GM21360 (cell line): Measurements from ENCODE around the gene ME3.

Experiments
- ATAC-seq: cut with Tn5 transposase; IDR thresholded peaks from one replicate; pipeline ENCODE4 v1.9.1; 2021; ENCODE audit warnings: mild to moderate bottlenecking, moderate library complexity; ENCODE audit not compliant: unreplicated experiment

The ME3 gene

GRCh38 chr11:86589856-86590589, 82.4 kb downstream of the ME3 start:
- ATAC-seq = no peak

DNA sequence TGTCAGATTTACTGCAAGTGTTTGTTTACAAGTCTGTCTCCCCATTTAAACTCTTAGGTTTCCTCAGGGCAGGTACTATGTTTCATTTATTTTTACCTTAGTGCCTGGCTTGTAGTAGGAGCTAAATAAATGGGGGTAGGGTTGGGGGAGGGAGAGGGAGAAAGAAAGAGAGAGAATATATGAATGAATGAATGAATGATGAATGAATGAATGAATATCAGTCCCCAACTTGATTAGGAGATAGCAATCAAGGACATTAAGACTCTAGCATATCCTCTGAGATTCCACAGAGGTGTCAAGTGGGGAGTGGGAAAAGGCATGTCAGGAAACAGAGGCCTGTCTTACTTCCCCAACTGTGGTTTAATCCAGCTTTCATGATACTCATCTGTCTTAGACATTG, 83.2 kb downstream of the ME3 start:
- ATAC-seq = no peak

DNA sequence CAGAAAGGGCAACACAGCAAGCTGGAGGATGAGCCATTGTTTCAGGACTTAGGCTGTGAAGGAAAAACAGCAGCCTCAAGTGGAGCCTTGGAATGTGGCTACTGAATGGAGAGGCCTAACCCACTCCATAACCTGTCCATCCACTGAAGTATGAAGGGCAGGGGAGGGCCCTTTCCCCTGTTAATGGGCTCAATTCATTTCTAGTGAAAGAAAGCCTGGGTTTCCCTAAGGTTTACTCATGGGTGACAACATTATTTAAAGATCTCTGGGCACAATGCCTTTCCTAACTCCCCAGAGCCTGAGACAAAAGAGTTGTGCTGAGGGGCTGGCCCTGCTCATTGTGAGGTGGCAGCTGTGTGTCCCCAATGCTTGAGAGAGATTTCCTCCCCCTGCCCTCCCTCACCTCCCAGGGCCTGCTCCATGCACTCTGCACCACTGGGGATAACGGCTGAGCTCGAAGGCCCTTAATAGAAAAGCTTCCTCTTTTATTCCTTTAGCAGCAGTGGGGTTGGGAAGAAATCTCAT, 83.8 kb downstream of the ME3 start:
- no peak for ATAC-seq

DNA sequence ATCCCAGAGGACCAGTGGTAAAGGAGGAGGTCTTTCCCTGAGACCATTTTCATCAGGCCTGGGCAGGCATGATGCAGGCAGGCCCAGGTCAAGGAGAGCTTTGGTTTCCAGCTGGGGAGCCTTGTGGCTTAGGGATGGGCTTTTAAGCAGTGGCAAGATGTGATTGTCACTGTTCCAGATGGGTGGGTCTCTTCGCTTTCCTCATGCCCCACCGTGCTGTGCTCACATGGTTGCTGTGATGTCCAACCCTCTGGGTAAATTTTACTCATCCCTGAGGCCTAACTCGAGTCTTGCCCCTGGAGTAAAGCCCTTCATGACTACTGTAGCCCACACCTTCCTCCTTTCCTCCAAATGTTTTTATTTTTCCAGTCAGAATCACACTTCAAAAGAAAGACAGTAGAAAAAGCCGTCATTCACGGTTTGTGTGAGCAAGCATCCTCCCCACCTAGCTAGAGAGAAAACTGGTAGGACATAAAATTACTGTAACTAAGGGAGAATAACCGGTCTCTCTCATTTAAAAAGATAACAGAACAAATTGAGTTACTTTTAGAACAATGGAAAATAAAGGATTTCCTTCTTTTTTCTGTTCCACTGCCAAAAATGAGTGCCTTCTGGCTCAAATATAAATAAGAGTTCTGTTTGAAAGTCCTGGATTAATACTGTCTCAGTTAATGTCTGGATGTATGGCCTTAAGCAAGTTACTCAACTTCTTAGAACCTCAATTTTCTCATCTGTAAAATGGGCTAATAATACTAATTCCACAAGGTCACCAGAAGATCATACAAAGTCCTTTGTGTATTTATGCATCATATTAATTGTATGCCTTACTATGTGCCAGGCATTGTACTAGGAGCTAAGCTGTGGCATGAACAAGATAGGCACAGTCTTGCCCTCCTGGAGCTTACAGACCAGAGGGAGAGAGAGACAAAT, 84.9 kb downstream of the ME3 start:
- no peak for ATAC-seq

DNA sequence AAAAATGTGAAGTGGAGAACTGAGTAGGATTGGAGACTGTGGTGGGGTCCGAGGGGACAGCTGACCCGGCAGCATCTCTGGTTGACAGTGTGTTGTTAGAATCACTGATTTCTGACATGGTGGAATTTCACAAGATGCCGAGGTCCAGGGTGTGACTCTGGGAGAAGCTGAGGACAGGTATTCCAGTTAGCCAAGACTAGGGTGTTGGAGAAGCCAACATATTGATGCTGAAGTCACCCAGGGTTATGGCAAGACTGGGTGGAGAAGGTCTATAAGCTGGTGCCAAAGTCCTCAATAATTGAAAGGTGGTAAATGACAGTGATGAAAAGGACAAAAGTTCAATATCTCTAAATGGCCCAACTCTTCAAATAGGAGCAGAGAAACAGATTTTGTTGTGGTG, 86.1 kb downstream of the ME3 start:
- ATAC-seq = no peak

- ATAC-seq = no peak
Measured at GRCh38 chr11:86582898-86583297, 89.5 kb downstream of the ME3 start.

- no peak for ATAC-seq
Measured at GRCh38 chr11:86580535-86580934, 91.9 kb downstream of the ME3 start.

- no peak for ATAC-seq
Measured at GRCh38 chr11:86579406-86579731, 93.0 kb downstream of the ME3 start.

DNA sequence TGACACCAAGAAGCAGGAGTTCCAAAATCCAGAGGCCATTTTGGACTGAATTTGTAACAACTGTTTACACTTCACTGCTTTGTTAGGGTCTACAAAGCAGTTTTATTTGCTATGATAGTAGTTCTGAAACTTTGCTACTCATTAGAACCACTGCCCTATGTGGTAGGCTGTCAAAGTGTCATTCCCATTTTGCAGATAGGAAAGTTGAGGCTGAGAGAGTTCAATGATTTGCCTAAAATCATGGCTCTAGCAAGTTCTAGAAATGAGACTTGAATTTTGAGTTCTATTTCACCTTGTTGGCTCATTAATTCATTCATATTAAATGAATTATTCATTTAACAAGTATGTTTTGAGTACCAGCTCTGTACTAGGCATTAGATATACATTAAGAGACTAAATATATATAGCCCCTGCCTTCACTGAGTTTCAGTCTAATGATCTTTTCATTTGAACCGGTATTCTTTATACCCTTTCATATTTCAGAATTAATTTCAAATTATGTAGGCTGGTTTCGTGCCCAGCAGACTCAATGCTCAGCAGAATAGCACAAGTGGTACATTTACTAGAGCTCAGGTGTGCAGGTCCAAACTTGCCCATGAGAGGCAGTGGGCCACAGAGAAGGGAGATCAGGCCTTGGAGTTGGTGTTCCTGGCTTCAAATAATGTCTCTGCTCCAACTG, 93.5 kb downstream of the ME3 start:
- no peak for ATAC-seq

- ATAC-seq = no peak
Measured at GRCh38 chr11:86577644-86578636, 94.5 kb downstream of the ME3 start.

DNA sequence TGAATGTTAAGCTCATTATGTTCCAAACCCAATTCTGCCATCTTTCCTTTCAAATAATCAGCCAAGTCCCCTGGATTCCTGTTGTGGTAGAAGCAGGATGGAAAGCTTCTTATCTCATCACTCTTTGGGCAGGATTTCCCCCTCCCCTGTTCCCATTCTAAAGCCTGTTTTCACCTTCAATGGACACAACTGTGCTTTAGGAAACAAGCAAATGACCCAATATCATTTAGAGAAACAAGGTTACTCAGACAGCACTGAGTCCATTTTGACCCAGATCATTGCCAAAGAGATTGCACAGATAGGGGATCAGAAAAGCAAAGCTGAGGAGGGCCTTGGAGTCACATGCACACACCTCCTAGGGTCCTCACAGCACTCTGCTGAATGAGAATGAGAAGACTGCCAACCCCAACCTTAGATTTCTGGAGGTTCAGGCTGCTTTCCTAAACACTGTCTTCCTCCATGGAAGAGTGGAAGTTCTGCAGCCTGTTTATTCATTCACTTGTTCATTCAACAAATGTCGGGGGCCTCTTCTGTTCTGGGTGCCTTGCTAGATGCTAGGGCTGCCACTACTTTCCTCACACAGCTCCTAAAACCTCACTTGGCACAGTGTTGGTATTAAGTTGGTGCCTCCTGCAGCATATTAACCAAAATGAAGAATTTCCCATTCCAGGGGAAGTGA, 95.3 kb downstream of the ME3 start:
- ATAC-seq = no peak

GRCh38 chr11:86575927-86576326, 96.5 kb downstream of the ME3 start:
- ATAC-seq = no peak

- ATAC-seq = no peak
Measured at GRCh38 chr11:86575208-86575855, 97.1 kb downstream of the ME3 start.

GRCh38 chr11:86574493-86575207, 97.8 kb downstream of the ME3 start:
- no peak for ATAC-seq

- no peak for ATAC-seq
Measured at GRCh38 chr11:86571273-86571948, 101.0 kb downstream of the ME3 start.

GRCh38 chr11:86570451-86570850, 102.0 kb downstream of the ME3 start:
- ATAC-seq = no peak

- no peak for ATAC-seq
Measured at GRCh38 chr11:86570020-86570419, 102.4 kb downstream of the ME3 start.

- no peak for ATAC-seq
Measured at GRCh38 chr11:86569109-86569508, 103.3 kb downstream of the ME3 start.
